T-helper 2 cell treated with Interferon-gamma antibody and Interleukin-4, amounts not matched to agents 100 ng/mL and 5 ng/mL, for 36 hours (primary cell): ENCODE results near the gene SCN10A. TPM values are rescaled to one million over a fixed set of nuclear protein-coding genes. Genes with fewer than 3 reads are reported as not detected.

Experiments
- intact Hi-C: fragments of 100-400 bp; cut with micrococcal nuclease; formaldehyde crosslinking; loops from one replicate; pipeline ENCODE4 v1.15.1; 2023
- total RNA-seq: library from RNA; stranded (reverse); gene quantifications from 2 replicates; pipeline ENCODE4 v1.2.3, GENCODE V29; 2022

Gene SCN10A
- total RNA-seq, 1 donor from 2014 or later: not detected

DNA sequence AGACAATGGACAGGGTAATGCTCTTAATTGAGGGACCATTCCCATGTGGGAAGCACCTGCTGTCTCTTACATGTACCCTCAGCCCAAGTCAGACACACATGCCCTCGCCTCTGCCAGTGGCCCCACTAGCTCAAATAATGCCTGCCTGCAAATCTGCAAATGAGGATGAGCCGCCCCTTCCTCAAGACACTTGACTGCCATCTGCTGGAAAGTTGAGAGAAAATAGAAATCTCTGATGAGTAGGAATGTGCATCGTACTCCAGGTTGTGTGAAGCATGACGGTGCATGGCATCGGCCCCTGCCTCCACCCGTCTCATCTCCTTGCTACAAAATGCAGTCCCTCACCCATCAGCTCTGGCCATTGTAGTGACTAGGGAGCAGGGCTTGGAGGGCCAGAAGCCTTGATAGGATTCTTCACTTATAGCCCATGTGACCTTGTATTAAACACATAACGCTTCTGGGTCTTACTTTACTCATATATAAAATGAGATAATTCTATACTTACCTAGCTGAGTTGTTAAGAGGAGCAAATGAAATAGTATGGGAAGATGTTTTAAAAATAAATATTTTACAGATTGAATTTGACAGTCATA, 160.2 kb downstream of the SCN10A start:
- intact Hi-C loops: loop anchor here (1.0 to 10.0 kb wide), 4 partner anchors 135 to 684 kb away; partner anchors contain the start of genes ACAA1 and MYD88

DNA sequence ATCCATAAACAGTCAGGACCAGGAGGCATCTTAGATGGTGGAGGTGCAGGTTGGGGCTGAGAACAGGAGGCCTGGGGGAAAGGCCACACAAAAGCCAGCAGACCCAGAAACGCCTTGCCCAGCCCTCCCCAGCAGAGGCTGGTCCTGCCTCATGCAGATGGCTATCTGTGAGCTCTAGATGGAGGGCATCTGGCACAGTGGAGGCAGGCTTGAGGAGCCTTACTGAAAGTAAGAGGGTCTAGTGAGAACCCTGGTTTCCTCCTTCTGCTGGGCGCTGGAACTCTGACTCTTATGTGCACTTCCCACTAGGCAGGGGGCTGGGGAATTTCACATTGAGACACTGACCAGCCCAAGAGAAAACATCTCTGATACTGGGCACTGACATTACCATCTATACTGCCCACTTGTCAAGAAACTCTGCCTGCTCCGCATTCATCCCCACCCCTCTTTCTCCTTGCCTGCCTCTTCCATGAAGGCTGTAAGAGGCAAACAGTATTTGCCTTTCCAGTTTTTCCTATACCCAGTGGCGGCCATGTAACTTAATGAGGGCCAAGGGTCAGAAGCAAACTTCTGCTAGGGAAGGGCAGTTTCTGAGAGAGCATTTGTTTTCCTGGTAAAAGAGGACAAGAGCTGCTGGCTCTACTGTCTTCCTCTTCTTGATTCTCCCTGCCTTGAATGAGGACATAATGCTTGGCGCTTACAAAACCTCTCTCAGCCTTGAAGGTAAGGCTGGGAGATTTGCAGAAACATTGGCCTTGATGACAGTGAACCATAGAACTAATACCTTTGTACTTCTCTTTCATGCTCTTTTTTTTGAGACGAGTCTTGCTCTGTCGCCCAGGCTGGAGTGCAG, 162.1 kb downstream of the SCN10A start:
- intact Hi-C loops: loop anchor here (5.0 to 10.0 kb wide), 2 partner anchors 307 to 519 kb away; partner anchors contain the start of genes ACAA1, MYD88 and XYLB

DNA sequence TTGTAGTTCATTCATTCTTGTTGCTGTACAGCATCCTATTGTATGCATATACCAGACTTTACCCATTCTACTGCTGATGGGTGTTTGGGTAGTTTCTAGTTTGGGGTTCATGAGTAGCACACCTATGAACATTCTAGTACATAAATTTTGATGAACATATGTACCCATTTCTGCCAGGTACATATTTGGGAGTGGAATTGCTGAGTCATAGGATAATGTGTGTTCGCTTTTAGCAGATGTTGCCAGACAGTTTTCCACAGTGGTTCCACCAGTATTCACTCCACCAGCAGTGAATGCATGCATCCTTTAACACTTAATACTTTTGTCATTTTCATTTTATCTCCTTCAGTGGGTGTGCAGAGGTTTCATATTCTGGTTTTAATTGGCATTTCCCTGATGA, 163.1 kb downstream of the SCN10A start:
- intact Hi-C loops: loop anchor here (5.0 to 10.0 kb wide), 2 partner anchors 306 to 518 kb away; partner anchors contain the start of genes ACAA1, MYD88 and XYLB

DNA sequence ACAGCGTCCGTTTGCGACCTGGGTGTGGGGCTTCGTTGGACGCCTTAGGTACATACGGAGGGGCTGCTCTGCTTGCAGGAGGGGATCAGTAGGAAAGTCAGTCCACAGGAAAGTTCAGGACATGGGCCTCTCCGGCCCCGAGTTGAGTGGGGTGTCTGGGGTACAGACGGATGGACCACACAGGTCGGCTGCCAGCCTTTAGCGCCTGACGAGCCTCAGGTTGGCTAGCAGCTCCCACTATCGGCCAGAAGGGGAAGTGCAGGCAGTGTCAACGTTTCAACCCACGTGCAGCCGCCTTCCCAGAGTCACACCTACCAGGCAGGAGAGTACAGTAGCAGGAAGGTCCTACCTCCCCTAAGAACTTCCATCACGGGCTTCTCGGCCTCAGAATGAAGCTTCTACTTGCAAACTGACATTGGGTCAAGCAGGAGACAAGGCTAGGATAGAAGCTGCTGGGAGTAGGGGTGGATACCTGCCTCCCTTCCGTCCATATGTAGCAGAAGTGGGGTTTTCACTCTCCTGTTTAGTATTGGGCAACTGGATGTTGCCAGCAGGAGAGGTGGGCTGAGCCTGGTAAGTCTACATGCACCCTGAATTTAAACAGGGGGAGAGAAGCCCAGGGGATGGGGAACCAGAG, 164.7 kb downstream of the SCN10A start:
- intact Hi-C loops: loop anchor here (1.0 to 10.0 kb wide), 4 partner anchors 130 to 516 kb away; partner anchors contain the start of genes ACAA1, EXOG, MYD88 and XYLB

DNA sequence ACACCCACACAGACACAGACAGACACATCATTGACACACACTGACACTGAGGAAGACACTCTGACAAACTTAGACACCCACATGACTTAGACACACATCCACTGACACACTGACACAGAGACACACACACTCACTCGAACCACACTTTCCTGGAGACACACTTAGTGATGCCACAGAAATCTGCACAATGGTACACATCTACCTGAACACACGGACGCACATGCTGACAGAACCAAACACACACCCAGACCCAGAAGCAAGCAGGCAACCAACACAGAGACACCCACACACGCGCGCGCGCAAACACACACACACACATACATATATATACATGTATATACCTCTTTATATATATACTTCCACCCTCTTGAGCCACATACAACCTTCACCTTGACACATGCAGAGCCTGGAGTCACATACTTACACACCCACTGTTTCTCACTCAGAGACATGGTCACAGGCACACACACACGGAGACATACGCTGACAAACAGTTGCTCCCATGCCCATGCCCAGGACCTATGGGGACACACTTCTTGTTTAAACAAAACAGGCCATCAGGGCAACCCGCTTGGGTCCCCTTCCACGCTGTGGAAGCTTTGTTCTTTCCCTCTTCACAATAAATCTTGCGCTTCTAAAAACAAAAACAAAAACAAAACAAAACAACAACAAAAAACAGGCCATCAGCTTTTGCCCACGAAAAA, 165.6 kb downstream of the SCN10A start:
- intact Hi-C loops: loop anchor here (5.0 to 10.0 kb wide), 2 partner anchors 303 to 516 kb away; partner anchors contain the start of genes ACAA1, MYD88 and XYLB

DNA sequence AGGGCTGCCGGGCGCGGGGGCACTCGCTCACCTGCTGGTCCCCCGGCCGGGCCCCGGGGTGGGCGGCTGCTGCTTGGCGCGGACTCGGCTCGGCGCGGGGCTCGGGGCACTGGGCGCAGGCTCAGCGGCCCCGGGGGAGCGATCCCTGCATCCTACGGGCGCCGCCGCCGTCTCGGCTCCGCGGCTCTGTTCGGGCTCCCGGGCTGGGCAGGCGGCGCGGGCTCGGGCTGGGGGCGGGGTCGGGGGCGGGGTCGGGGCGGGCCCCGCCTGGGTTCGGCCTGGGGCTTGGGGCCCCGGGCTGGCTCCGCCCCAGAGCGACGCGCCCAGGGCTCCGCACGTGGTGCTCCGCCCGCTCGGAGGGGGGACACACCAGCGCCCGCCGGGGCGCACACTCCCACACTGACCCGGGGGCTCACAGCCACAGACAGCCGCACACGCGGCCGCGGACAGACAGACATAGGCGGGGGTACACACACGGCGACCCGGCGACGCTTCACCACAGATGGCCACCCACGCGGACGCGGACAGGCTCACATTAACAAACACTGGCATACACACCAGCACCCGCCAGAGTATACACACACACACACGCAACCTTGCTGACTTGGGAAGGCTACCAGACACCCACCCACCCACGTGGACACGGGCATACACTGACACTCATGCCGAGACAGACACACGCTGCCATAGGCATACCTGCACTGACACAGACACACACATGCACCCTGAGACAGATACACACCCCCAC, 166.3 kb downstream of the SCN10A start, which contains the start of gene SCN5A:
TSS of gene SCN5A (minus strand) at position 188 of the 748 bp plus-strand sequence. CDS start 16,380 bp downstream, outside the sequence.
- intact Hi-C loops: loop anchor here (5.0 to 10.0 kb wide), 2 partner anchors 302 to 515 kb away; partner anchors contain the start of genes ACAA1, MYD88 and XYLB

DNA sequence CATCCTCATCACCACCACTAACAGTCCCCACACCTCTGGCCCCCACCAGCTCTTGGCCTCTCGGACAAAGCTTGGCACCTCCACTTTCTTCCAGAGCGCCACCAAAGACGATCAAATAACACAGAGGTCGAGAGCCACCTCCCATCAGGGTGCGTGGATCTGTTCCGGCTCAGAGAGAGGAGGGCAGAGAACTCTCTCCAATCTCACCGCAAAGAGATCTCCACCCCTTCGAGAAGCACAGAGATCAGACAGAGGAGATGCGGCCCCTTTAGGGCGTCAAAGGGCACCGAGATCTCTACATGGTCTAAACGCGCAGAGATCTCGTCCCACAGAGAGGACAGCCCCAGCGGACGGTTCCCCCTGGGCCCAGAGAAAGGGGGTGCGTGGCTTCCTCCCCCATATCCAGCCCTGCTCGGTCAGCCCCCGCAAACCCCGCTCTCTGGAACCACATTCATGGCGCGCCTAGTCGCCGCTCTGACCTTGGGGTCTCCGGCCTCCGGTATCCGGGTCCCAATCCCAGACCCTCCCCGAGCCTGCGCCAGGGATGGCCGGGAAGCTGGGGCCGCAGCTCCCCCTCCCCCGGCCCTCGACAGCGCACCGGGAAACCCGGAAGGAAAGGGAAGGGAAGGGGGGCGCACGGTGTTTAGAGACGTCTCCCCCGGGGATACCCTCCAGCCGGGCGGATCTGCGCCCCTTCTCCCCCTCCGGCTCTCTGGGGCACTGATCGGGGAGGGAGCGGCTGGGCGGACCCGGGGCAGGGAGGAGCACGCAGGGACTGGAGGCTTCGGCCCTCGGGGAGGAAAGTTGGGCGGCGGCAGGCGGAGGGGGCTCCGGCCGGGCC, 167.1 kb downstream of the SCN10A start:
- intact Hi-C loops: no loop called here

DNA sequence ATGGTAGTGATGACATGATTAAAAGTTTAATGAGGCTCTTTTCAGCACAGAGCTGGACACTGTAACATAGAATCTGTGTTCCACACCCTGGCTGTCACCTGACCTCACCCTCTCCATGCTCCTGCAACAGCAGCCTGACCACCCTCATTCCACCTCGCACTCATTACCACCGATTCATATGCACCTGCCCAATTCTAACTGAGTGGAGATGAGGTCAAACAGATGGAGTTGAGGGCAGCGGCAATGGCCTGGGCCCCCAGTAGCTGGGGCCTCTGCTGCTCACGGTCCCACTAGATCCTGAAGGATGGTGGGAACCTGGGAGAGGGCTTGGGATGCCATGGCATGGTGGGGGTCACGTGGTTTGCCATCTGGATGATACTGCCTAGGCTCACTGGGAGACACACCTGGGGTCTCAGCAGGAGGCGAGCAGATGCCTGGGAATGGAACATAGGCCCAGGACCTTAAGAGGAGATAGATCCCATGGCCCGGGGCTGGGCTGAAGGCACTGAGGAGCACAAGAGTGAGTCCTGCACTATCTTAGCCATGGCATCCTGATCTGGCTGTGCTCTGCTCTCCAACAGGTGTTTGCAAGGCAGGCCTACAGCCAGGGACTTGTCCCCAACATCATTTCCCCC, 167.9 kb downstream of the SCN10A start:
- intact Hi-C loops: no loop called here

DNA sequence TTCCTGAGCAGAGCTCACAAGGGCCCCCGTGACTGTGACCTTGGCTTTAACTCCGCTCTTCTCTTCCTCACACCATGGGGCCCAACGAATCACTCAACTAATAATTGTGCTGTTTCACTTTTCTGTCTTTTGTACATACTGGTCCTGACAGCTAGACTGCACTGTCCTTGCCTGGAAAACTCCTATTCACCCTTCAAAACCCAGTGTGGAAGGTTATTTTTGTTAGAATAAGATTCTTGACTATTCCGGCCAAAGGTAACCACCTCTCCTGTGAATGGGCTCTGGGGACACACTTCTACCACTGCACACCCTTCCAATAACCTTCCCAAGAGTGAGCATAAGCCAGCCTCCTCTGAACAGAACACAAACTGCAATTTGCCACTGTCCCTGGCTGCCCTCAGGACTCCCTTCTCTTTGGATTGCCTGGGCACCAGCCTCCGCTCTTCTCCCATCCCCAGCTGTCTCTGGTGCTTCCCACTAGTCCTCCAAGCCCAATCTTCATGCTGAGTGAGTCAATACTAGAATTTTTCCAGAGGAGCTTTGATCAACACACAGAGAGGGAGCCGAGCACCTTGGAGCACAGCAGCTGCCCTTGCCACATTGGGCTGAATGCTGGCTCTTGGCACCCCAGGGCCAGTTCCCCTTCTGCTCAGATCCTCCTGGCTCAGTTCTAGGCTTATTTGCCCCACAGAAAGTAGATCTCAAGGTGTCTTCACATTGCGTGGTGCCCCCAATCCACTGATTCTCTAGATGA, 168.6 kb downstream of the SCN10A start:
- intact Hi-C loops: no loop called here

Other genes with a start within 250 kb of the SCN10A start
- gene SCN5A, start 166.5 kb downstream of the SCN10A start, total RNA-seq: 0.02 TPM in 1 of 2 replicates, not detected in the other
- 0.09 TPM in 1 of 2 replicates, not detected in the other for gene SCN11A, start 235.7 kb upstream of the SCN10A start, total RNA-seq
- 30.6 and 30.9 TPM in 2 replicates for gene WDR48, start 235.8 kb upstream of the SCN10A start, total RNA-seq